Measurements from ENCODE around the gene BAIAP2L1.
"Not testable (repeated sequence)": the region's sequence is repeated elsewhere in the genome, so short reads cannot be mapped to it uniquely, and the experiment has no call there.

Gene BAIAP2L1, protein sequence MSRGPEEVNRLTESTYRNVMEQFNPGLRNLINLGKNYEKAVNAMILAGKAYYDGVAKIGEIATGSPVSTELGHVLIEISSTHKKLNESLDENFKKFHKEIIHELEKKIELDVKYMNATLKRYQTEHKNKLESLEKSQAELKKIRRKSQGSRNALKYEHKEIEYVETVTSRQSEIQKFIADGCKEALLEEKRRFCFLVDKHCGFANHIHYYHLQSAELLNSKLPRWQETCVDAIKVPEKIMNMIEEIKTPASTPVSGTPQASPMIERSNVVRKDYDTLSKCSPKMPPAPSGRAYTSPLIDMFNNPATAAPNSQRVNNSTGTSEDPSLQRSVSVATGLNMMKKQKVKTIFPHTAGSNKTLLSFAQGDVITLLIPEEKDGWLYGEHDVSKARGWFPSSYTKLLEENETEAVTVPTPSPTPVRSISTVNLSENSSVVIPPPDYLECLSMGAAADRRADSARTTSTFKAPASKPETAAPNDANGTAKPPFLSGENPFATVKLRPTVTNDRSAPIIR

DNA sequence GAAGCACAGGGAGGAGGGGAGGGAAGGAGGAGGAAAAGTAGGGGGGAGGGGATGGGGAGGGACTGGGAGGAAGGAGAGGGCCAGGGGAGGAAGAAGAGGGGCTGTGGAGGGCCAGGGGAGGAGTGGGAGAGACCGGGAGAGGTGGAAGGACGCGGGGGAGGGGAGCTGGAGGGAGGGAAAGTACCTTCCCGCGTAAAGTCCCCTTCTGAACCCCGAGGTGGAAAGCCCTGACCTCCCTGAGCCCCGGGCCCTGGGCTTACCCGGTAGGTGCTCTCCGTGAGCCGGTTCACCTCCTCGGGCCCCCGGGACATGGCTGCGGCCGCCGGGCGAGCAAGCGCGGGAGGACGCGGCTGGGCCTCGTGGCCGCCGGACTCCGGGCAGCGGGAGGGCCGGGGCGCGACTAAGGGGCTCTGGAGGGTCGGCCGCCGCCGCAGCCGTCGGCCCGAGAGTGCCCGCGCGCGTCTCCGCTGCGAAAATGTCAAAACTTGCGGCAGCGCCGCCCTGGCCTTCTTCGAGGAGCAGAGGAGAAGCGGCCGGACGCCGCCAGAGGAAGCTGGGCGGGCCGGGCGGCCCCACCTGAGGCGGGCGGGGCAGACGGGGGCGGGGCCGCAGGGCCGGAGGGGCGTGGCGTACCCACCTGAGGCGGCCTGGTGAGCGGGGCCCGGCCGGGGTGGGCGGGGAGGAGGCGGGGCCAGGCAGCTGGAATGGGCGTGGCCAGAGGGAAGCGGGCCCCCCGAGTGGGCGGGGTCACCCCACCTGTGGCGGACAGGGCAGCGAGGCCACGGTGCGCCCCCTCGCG is at the start of gene BAIAP2L1:
TSS of gene BAIAP2L1 (minus strand) at position 549 of the 799 bp plus-strand sequence. CDS start at position 311, 238 bp downstream.
- no peaks in the 10 kb centered on the region for H3K9me3 Mint-ChIP-seq
- peaks cover 9% of the 10 kb centered on the region for H3K4me1 Mint-ChIP-seq
- H3K36me3 Mint-ChIP-seq: no peaks in the 10 kb centered on the region
- CTCF ChIA-PET: interaction anchor here (1.0 to 1.5 kb wide), 3 partner anchors 10 to 106 kb away, joined by 3 to 4 read pairs (median 3); no protein-coding TSS in a partner anchor
- peak within 1 kb of the TSS; percentile 59 for H3K4me3 Mint-ChIP-seq
- peaks cover 45% of the 10 kb centered on the region for H3K27me3 Mint-ChIP-seq
- DNase-seq: peak; percentile 82
- no peak within 1 kb of the TSS for H3K27ac Mint-ChIP-seq

DNA sequence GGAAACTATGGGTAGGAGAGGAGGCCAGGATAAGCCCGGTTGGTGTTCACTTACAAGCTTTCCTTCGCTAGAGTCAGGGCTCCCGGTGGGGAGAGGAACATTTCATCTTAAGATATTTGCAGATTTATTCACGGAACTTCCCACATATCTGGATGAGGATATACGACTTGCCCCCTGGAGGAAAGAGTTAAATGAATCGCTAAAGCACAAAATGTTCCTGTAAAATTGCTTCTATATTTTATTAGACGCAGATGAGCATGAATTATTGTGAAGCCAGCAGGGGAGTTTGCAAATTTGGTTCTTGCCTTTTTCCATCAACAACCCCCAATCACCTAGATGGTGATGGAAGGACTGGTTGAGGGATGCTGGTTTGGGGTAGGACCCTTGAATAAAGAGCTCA is 47.9 kb upstream of the BAIAP2L1 start:
- no peaks in the 10 kb centered on the region for H3K36me3 Mint-ChIP-seq
- H3K4me3 Mint-ChIP-seq: no peak overlapping the region
- DNase-seq: no peak
- CTCF ChIA-PET: no interaction called here
- peaks cover 9% of the 10 kb centered on the region for H3K9me3 Mint-ChIP-seq
- no peak overlapping the region for H3K27ac Mint-ChIP-seq
- no peaks in the 10 kb centered on the region for H3K4me1 Mint-ChIP-seq
- H3K27me3 Mint-ChIP-seq: peaks cover 4% of the 10 kb centered on the region

DNA sequence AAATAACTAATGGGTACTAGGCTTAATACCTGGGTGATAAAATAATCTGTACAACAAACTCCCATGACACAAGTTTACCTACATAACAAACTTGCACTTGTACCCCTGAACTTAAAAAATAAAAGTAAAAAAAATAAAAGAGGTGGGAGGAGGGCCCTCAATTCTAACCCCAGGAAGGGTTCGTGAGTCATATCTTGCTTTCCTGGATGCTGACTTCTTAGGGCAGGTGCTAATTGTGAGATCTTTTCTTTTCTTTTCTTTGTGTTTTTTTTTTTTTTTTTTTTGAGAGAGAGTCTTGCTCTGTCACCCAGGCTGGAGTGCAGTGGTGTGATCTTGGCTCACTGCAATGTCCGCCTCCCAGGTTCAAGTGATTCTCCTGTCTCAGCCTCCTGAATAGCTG is 40.1 kb upstream of the BAIAP2L1 start:
- H3K4me1 Mint-ChIP-seq, H3K4me3 Mint-ChIP-seq, CTCF ChIA-PET, DNase-seq, H3K27ac Mint-ChIP-seq, H3K36me3 Mint-ChIP-seq, H3K27me3 Mint-ChIP-seq: not testable (repeated sequence)
- peaks cover 11% of the 10 kb centered on the region for H3K9me3 Mint-ChIP-seq

GRCh38 chr7:98439484-98439883 is 38.6 kb upstream of the BAIAP2L1 start:
- no peak for DNase-seq
- Mint-ChIP-seq H3K36me3 (no peaks in the 10 kb centered on the region), H3K27me3 (peaks cover 4% of the 10 kb centered on the region), H3K4me1 (peaks cover 5% of the 10 kb centered on the region), H3K4me3 (no peak overlapping the region), H3K27ac (no peak overlapping the region), H3K9me3 (peaks cover 11% of the 10 kb centered on the region)
- CTCF ChIA-PET: no interaction called here

DNA sequence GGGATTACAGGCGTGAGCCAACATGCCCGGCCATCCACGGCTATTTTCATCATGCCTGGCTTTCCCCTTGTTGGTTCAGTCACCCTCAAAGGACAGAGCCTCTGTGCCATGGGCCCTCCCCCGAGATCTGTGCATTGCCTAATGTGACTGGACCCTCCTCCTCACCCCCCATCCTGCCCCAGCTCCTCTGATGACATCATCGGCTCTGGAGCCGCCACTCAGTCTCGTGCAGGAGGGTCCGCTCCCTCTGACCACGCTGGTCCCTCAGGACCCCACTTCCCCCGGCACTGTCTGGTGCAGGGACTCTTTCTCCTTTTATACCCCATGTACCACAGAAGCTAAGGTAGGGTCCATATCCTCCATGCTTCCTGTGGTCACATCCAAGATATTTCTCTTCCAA is 33.2 kb upstream of the BAIAP2L1 start:
- no peaks in the 10 kb centered on the region for H3K36me3 Mint-ChIP-seq
- H3K4me1 Mint-ChIP-seq: peaks cover 9% of the 10 kb centered on the region
- H3K4me3 Mint-ChIP-seq: no peak overlapping the region
- peaks cover 3% of the 10 kb centered on the region for H3K27me3 Mint-ChIP-seq
- H3K9me3 Mint-ChIP-seq: peaks cover 8% of the 10 kb centered on the region
- CTCF ChIA-PET: interaction anchor here (1.0 to 4.6 kb wide), 3 partner anchors 13 to 408 kb away, joined by 3 to 31 read pairs (median 4); no protein-coding TSS in a partner anchor
- no peak for DNase-seq
- H3K27ac Mint-ChIP-seq: no peak overlapping the region

DNA sequence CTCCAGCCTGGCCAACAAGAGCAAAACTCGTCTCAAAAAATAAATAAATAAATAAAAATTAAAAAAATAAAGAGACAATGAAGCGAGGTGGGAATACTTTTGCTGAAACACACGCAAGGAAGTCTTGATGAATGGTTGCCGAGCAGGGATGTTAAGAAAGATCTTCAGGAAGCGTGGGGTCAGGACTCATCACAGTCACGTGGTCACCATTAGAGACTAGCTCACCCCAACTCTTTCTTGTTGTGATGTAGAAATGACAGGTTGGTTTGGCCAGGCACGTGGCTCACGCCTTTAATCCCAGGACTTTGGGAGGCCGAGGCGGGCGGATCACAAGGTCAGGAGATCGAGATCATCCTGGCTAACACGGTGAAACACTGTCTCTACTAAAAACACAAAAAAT is 28.9 kb upstream of the BAIAP2L1 start:
- no peak overlapping the region for H3K27ac Mint-ChIP-seq
- peaks cover 6% of the 10 kb centered on the region for H3K4me1 Mint-ChIP-seq
- peaks cover 3% of the 10 kb centered on the region for H3K27me3 Mint-ChIP-seq
- H3K36me3 Mint-ChIP-seq: no peaks in the 10 kb centered on the region
- DNase-seq: no peak
- H3K4me3 Mint-ChIP-seq: no peak overlapping the region
- H3K9me3 Mint-ChIP-seq: no peaks in the 10 kb centered on the region
- CTCF ChIA-PET: interaction anchor here (1.2 to 2.1 kb wide), 3 partner anchors 315 to 407 kb away, joined by 4 to 6 read pairs (median 4); no protein-coding TSS in a partner anchor

- H3K4me3 Mint-ChIP-seq: no peak overlapping the region
- H3K27me3 Mint-ChIP-seq: peaks cover 4% of the 10 kb centered on the region
- no peaks in the 10 kb centered on the region for H3K36me3 Mint-ChIP-seq
- DNase-seq: no peak
- CTCF ChIA-PET: interaction anchor here (1.0 to 3.5 kb wide), 2 partner anchors 18 to 418 kb away, joined by 3 to 16 read pairs; no protein-coding TSS in a partner anchor
- H3K27ac Mint-ChIP-seq: no peak overlapping the region
- H3K4me1 Mint-ChIP-seq: no peaks in the 10 kb centered on the region
- no peaks in the 10 kb centered on the region for H3K9me3 Mint-ChIP-seq
These were observed 22.2 kb upstream of the BAIAP2L1 start for GRCh38 chr7:98423043-98423442.

- no peaks in the 10 kb centered on the region for H3K4me1 Mint-ChIP-seq
- peak; percentile 72 for DNase-seq
- H3K27ac Mint-ChIP-seq: no peak overlapping the region
- CTCF ChIA-PET: interaction anchor here (0.6 to 3.5 kb wide), 11 partner anchors 11 to 439 kb away, joined by 3 to 16 read pairs (median 4); no protein-coding TSS in a partner anchor
- no peaks in the 10 kb centered on the region for H3K9me3 Mint-ChIP-seq
- H3K27me3 Mint-ChIP-seq: peaks cover 8% of the 10 kb centered on the region
- H3K36me3 Mint-ChIP-seq: no peaks in the 10 kb centered on the region
- no peak overlapping the region for H3K4me3 Mint-ChIP-seq
These were observed 20.2 kb upstream of the BAIAP2L1 start for GRCh38 chr7:98420966-98421612.

- H3K4me1 Mint-ChIP-seq, H3K27ac Mint-ChIP-seq, H3K9me3 Mint-ChIP-seq, H3K36me3 Mint-ChIP-seq, H3K4me3 Mint-ChIP-seq, DNase-seq: not testable (repeated sequence)
- peaks cover 10% of the 10 kb centered on the region for H3K27me3 Mint-ChIP-seq
- CTCF ChIA-PET: interaction anchor here (0.7 to 3.5 kb wide), 5 partner anchors 13 to 440 kb away, joined by 3 to 16 read pairs (median 4); no protein-coding TSS in a partner anchor
These were observed 19.1 kb upstream of the BAIAP2L1 start for GRCh38 chr7:98419988-98420387.

DNA sequence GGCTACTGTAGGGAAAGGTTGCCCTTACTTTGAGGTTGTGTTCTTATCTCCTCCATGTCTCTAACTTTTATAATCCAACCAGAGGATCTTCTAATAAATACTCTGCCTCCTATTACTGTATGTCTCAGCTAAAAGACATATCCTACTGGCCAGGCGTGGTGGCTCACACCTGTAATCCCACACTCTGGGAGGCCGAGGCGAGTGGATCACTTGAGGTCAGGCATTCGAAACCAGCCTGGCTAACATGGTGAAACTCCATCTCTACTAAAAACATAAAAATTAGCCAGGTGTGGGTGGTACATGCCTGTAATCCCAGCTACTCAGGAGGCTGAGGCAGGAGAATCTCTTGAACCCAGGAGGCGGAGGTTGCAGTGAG is 18.4 kb upstream of the BAIAP2L1 start:
- not testable (repeated sequence) for DNase-seq, H3K4me3 Mint-ChIP-seq, H3K9me3 Mint-ChIP-seq, H3K27ac Mint-ChIP-seq, H3K36me3 Mint-ChIP-seq, H3K4me1 Mint-ChIP-seq
- CTCF ChIA-PET: interaction anchor here (0.7 to 2.7 kb wide), 2 partner anchors 12 to 14 kb away, joined by 3 to 6 read pairs; no protein-coding TSS in a partner anchor
- peaks cover 16% of the 10 kb centered on the region for H3K27me3 Mint-ChIP-seq

GRCh38 chr7:98418636-98419315 is 17.9 kb upstream of the BAIAP2L1 start:
- H3K4me3 Mint-ChIP-seq: no peak overlapping the region

DNA sequence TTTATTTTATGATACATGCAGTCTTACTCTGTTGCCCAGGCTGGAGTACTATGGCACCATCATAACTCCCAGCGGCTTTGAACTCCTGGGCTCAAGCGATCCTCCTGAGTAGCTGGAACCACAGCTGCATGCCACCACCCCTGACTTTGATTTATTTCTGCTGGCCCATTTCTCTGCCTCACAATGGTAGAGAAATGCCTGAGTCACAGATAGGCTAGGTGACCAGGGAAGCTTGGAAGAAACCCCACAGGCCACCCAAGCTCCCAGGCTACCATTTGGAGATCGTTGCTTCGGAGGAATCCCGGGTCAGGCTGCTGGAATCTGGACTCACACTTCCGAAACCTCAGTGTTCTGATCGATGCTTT is 17.4 kb upstream of the BAIAP2L1 start:
- H3K4me1 Mint-ChIP-seq: no peaks in the 10 kb centered on the region
- H3K27ac Mint-ChIP-seq: no peak overlapping the region
- no peak overlapping the region for H3K4me3 Mint-ChIP-seq
- H3K36me3 Mint-ChIP-seq: no peaks in the 10 kb centered on the region
- no peak for DNase-seq
- no peaks in the 10 kb centered on the region for H3K9me3 Mint-ChIP-seq
- CTCF ChIA-PET: interaction anchor here (0.9 kb wide), 1 partner anchor 418 kb away, joined by 3 read pairs; no protein-coding TSS in a partner anchor
- H3K27me3 Mint-ChIP-seq: peaks cover 17% of the 10 kb centered on the region

More at GRCh38 chr7:98418636-98419315, 17.9 kb upstream of the BAIAP2L1 start:
- peaks cover 18% of the 10 kb centered on the region for H3K27me3 Mint-ChIP-seq
- H3K9me3 Mint-ChIP-seq: no peaks in the 10 kb centered on the region
- DNase-seq: no peak
- no peaks in the 10 kb centered on the region for H3K36me3 Mint-ChIP-seq
- H3K4me1 Mint-ChIP-seq: no peaks in the 10 kb centered on the region
- no peak overlapping the region for H3K27ac Mint-ChIP-seq
- CTCF ChIA-PET: no interaction called here

DNA sequence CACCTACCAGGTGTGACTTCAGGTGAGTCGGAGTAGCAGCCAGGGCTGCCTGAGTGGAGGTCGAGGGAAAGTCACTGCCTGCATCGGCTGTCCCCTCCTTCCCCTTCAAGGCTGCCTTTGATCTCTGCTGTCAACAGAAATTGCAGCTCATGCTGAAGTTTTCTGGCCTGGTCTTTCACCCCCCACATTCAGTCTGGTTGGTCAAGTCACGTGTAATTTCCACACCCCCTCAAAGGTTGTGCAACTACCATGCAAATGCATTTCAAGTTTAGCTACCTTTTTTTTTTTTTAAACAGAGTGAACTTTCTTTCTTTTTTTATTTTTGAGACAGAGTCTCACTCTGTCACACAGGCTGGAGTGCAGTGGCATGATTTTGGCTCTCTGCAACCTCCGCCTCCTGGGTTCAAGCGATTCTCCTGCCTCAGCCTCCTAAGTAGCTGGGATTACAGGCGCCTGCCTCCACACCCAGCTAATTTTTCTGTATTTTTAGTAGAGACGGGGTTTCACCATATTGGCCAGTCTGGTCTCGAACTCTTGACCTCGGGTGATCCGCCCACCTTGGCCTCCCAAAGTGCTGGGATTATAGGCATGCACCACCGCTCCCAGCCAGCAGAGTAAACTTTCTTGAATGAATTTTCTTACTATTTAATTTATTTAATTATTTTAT is 16.8 kb upstream of the BAIAP2L1 start:
- H3K27ac Mint-ChIP-seq, H3K9me3 Mint-ChIP-seq, H3K4me3 Mint-ChIP-seq, DNase-seq, H3K36me3 Mint-ChIP-seq, H3K4me1 Mint-ChIP-seq: not testable (repeated sequence)
- H3K27me3 Mint-ChIP-seq: peaks cover 17% of the 10 kb centered on the region
- CTCF ChIA-PET: interaction anchor here (0.7 to 0.9 kb wide), 2 partner anchors 144 to 419 kb away, joined by 3 read pairs; no protein-coding TSS in a partner anchor

Measured in activated naive CD4-positive, alpha-beta T cell treated with anti-CD3 and anti-CD28 coated beads, Interleukin-2, amount 10 ng/mL, durations not matched to agents 7 days and 5 days (primary cell).